GM23338 (cell line): Measurements from ENCODE around the gene SLC39A11. TPM values are rescaled to one million over a fixed set of nuclear protein-coding genes. Genes with fewer than 3 reads are reported as not detected.

Experiments used
- ATAC-seq: fragments of 200-7000 bp; cut with Tn5 transposase; 3 replicates; pipeline ENCODE4 v1.9.1; 2020
- DNase-seq: peaks from one replicate; pipeline ENCODE4 v3.0.0-alpha.2; 2015; ENCODE audit warnings: low spot score
- H2AFZ ChIP-seq: fragments of 200-600 bp; sonication (generic); 2 replicates; pipeline ENCODE4 v1.8.0; 2016; ENCODE audit warnings: antibody characterized with exemption, mild to moderate bottlenecking, moderate library complexity
- H3F3A ChIP-seq: fragments of 200-600 bp; sonication (generic); replicated peaks from 2 replicates; pipeline ENCODE4 v1.8.0; 2017; ENCODE audit warnings: antibody characterized with exemption, mixed run types, low read depth
- H3K27ac ChIP-seq: fragments of 200-600 bp; sonication (generic); 2 replicates; pipeline ENCODE4 v1.6.1; 2016; ENCODE audit warnings: low read depth
- H3K27me3 ChIP-seq: fragments of 200-600 bp; sonication (generic); 2 replicates; pipeline ENCODE4 v1.8.0; 2016; ENCODE audit warnings: mild to moderate bottlenecking, mixed run types, moderate library complexity; ENCODE audit not compliant: insufficient read depth
- H3K36me3 ChIP-seq: fragments of 200-600 bp; sonication (generic); 2 replicates; pipeline ENCODE4 v1.8.0; 2016; ENCODE audit warnings: mild to moderate bottlenecking; ENCODE audit not compliant: insufficient read depth
- H3K4me1 ChIP-seq: fragments of 200-600 bp; sonication (generic); 2 replicates; pipeline ENCODE4 v1.8.0; 2016; ENCODE audit warnings: mild to moderate bottlenecking, moderate library complexity; ENCODE audit not compliant: insufficient read depth
- H3K4me2 ChIP-seq: fragments of 200-600 bp; sonication (generic); 2 replicates; pipeline ENCODE4 v1.7.1; 2017; ENCODE audit warnings: mixed run types
- H3K4me3 ChIP-seq: fragments of 200-600 bp; sonication (generic); 2 replicates; pipeline ENCODE4 v1.6.1; 2016; ENCODE audit warnings: mixed run types
- H3K79me2 ChIP-seq: fragments of 200-600 bp; sonication (generic); replicated peaks from 2 replicates; pipeline ENCODE4 v1.8.0; 2017; ENCODE audit warnings: mild to moderate bottlenecking; ENCODE audit not compliant: insufficient read depth
- H3K9me2 ChIP-seq: fragments of 200-600 bp; sonication (generic); 2 replicates; pipeline ENCODE4 v1.8.0; 2017; ENCODE audit not compliant: insufficient read depth
- H4K20me1 ChIP-seq: fragments of 200-600 bp; sonication (generic); replicated peaks from 2 replicates; pipeline ENCODE4 v1.8.0; 2017; ENCODE audit warnings: mild to moderate bottlenecking; ENCODE audit not compliant: insufficient read depth
- H3K27ac Mint-ChIP-seq: 2 replicates; pipeline ENCODE4 v1.8.0; 2020; ENCODE audit warnings: inconsistent platforms, mild to moderate bottlenecking, moderate library complexity, mixed read lengths
- H3K27me3 Mint-ChIP-seq: 3 replicates; pipeline ENCODE4 v1.8.0; 2022; ENCODE audit warnings: low read depth, mild to moderate bottlenecking, moderate library complexity, mixed read lengths, inconsistent platforms; ENCODE audit not compliant: insufficient read depth, poor library complexity
- H3K36me3 Mint-ChIP-seq: 3 replicates; pipeline ENCODE4 v1.8.0; 2021; ENCODE audit warnings: low read depth, mild to moderate bottlenecking, inconsistent platforms, moderate library complexity, mixed read lengths
- H3K4me1 Mint-ChIP-seq: 3 replicates; pipeline ENCODE4 v1.8.0; 2020; ENCODE audit warnings: mild to moderate bottlenecking, inconsistent platforms, mixed read lengths
- H3K4me3 Mint-ChIP-seq: 3 replicates; pipeline ENCODE4 v1.8.0; 2021; ENCODE audit warnings: moderate library complexity, mild to moderate bottlenecking, inconsistent platforms, mixed read lengths
- H3K9me3 Mint-ChIP-seq: 3 replicates; pipeline ENCODE4 v1.8.0; 2020; ENCODE audit warnings: moderate library complexity, mild to moderate bottlenecking, inconsistent platforms, mixed read lengths
- CREB1 ChIP-seq: fragments of 250-450 bp; sonication (Bioruptor Pico); IDR thresholded peaks from 2 replicates; pipeline ENCODE4 v1.5.0; 2020; ENCODE audit warnings: low read depth, mild to moderate bottlenecking, moderate library complexity
- CTCF ChIP-seq, 2 experiments: fragments of 200-600 bp in 1 of 2; sonication (generic) in 1 of 2; conservative IDR thresholded peaks; 2 replicates each; pipeline versions ENCODE4 v1.5.1 to v1.6.1; 2016 to 2017; ENCODE audit warnings: antibody characterized with exemption in 2 of 2, low read depth in 2 of 2, mild to moderate bottlenecking in 2 of 2, moderate library complexity in 1 of 2
- ETS1 ChIP-seq: IDR thresholded peaks from 2 replicates; pipeline ENCODE4 v1.6.1; 2016; ENCODE audit warnings: antibody characterized with exemption
- EZH2 ChIP-seq: fragments of 200-600 bp; sonication (generic); IDR thresholded peaks from one replicate; pipeline ENCODE4 v1.8.0; 2017; ENCODE audit warnings: antibody characterized with exemption, mild to moderate bottlenecking, low read depth; ENCODE audit not compliant: unreplicated experiment
- EZH2phosphoT487 ChIP-seq: fragments of 200-600 bp; sonication (generic); IDR thresholded peaks from one replicate; pipeline ENCODE4 v1.8.1; 2018; ENCODE audit warnings: antibody characterized with exemption; ENCODE audit not compliant: unreplicated experiment
- JUNB ChIP-seq: IDR thresholded peaks from one replicate; pipeline ENCODE4 v1.6.1; 2016; ENCODE audit warnings: antibody characterized with exemption; ENCODE audit not compliant: unreplicated experiment
- NANOG ChIP-seq: IDR thresholded peaks from 2 replicates; pipeline ENCODE4 v1.6.1; 2016; ENCODE audit warnings: antibody characterized with exemption, borderline replicate concordance
- POLR2AphosphoS5 ChIP-seq: IDR thresholded peaks from 2 replicates; pipeline ENCODE4 v1.6.1; 2016; ENCODE audit warnings: antibody characterized with exemption, low read depth
- REST ChIP-seq: IDR thresholded peaks from one replicate; pipeline ENCODE4 v1.6.1; 2018; ENCODE audit warnings: antibody characterized with exemption; ENCODE audit not compliant: unreplicated experiment
- STAT1 ChIP-seq: IDR thresholded peaks from one replicate; pipeline ENCODE4 v1.6.1; 2016; ENCODE audit warnings: antibody characterized with exemption; ENCODE audit not compliant: unreplicated experiment
- ZNF114 ChIP-seq: fragments of 250-450 bp; sonication (Bioruptor Pico); IDR thresholded peaks from 2 replicates; pipeline ENCODE4 v1.5.0; 2020; ENCODE audit warnings: mild to moderate bottlenecking, moderate library complexity
- ZNF331 ChIP-seq: fragments of 250-450 bp; sonication (Bioruptor Pico); IDR thresholded peaks from 2 replicates; pipeline ENCODE4 v1.5.0; 2020; ENCODE audit warnings: low read depth, mild to moderate bottlenecking, moderate library complexity
- ZNF462 ChIP-seq: fragments of 250-450 bp; sonication (Bioruptor Pico); IDR thresholded peaks from 2 replicates; pipeline ENCODE4 v1.5.0; 2020; ENCODE audit warnings: mild to moderate bottlenecking, moderate library complexity
- polyA plus RNA-seq: library from polyadenylated mRNA; unstranded; fragments of >200 nt; fragmentation: Nextera tagmentation; extraction: Ambion mirVana; gene quantifications from 2 replicates; pipeline ENCODE4 v1.2.1, GENCODE V29; 2016
- total RNA-seq: library from RNA; depleted of rRNA; stranded (reverse); fragments of >200 nt; shearing (Covaris generic); gene quantifications from 2 replicates; pipeline ENCODE4 v1.2.3, GENCODE V29; 2014

The SLC39A11 gene
- total and polyA plus RNA-seq, 2 experiments from 2014 or later: 10.8 to 18.1 TPM

GRCh38 chr17:72719206-72719577 is 373.3 kb downstream of the SLC39A11 start:
- no peak overlapping the region for H3K4me3 Mint-ChIP-seq
- no peaks in the 10 kb centered on the region for H4K20me1 ChIP-seq
- H3K36me3 ChIP-seq: no peaks in the 10 kb centered on the region
- peak overlapping the region; percentile 85; the same call in 1 of the 2 replicates for H2AFZ ChIP-seq
- no peak overlapping the region for H3K4me3 ChIP-seq
- TF ChIP-seq POLR2AphosphoS5 (no peak), NANOG (no peak), CREB1 (CRISPR knock-in tag) (no peak), EZH2 (no peak), ZNF114 (CRISPR knock-in tag) (no peak), ZNF462 (no peak), CTCF (conservative IDR thresholded peaks at IDR 0.05; ENCODE audit: low read depth in 2 of 2) (no peak), ETS1 (no peak), STAT1 (no peak), REST (no peak), JUNB (no peak), ZNF331 (no peak), EZH2phosphoT487 (no peak)
- DNase-seq: no peak
- H3F3A ChIP-seq: no peaks in the 10 kb centered on the region
- ATAC-seq: no peak; the same call in 2 of the 3 replicates
- H3K36me3 Mint-ChIP-seq: no peaks in the 10 kb centered on the region
- H3K27ac Mint-ChIP-seq: no peak overlapping the region
- H3K4me1 Mint-ChIP-seq: peaks cover 33% of the 10 kb centered on the region
- H3K4me1 ChIP-seq: peaks cover 20% of the 10 kb centered on the region
- H3K27me3 Mint-ChIP-seq: peaks cover 11% of the 10 kb centered on the region
- no peaks in the 10 kb centered on the region for H3K79me2 ChIP-seq
- H3K9me2 ChIP-seq: 0 out of 2 replicates have a peak, but pooled peaks cover 2% of the 10 kb centered on the region
- no peaks in the 10 kb centered on the region for H3K27me3 ChIP-seq
- no peak overlapping the region for H3K27ac ChIP-seq
- no peak overlapping the region for H3K4me2 ChIP-seq
- no peaks in the 10 kb centered on the region for H3K9me3 Mint-ChIP-seq
